Karpas-422 (cell line): ENCODE results near the gene DPP4. TPM values are rescaled to one million over a fixed set of nuclear protein-coding genes. Genes with fewer than 3 reads are reported as not detected.

Experiments
- DNase-seq: peaks from one replicate; pipeline ENCODE4 v3.0.0-alpha.2; 2015
- H2AFZ ChIP-seq: fragments of 200-600 bp; sonication (generic); 2 replicates; pipeline ENCODE4 v1.6.1; 2014; ENCODE audit warnings: antibody characterized with exemption, low read length, mixed read lengths
- H3K27ac ChIP-seq: fragments of 200-600 bp; sonication (generic); 2 replicates; pipeline ENCODE4 v1.5.1; 2014; ENCODE audit warnings: mild to moderate bottlenecking, low read length, moderate library complexity
- H3K27me3 ChIP-seq: fragments of 200-600 bp; sonication (generic); 2 replicates; pipeline ENCODE4 v1.6.1; 2014; ENCODE audit warnings: low read length, mixed read lengths
- H3K36me3 ChIP-seq: fragments of 200-600 bp; sonication (generic); 2 replicates; pipeline ENCODE4 v1.6.1; 2014; ENCODE audit warnings: low read length, mixed read lengths; ENCODE audit not compliant: insufficient read depth
- H3K4me1 ChIP-seq: fragments of 200-600 bp; sonication (generic); 2 replicates; pipeline ENCODE4 v1.6.1; 2014; ENCODE audit warnings: mild to moderate bottlenecking, low read length, mixed read lengths
- H3K4me2 ChIP-seq: fragments of 200-600 bp; sonication (generic); 2 replicates; pipeline ENCODE4 v1.6.1; 2014; ENCODE audit warnings: low read length, low read depth, mild to moderate bottlenecking; ENCODE audit not compliant: poor library complexity, severe bottlenecking
- H3K4me3 ChIP-seq: fragments of 200-600 bp; sonication (generic); 2 replicates; pipeline ENCODE4 v1.5.1; 2014; ENCODE audit warnings: mild to moderate bottlenecking, antibody characterized with exemption, low read length, mixed read lengths
- H3K79me2 ChIP-seq: fragments of 200-600 bp; sonication (generic); 2 replicates; pipeline ENCODE4 v1.6.1; 2014; ENCODE audit warnings: mild to moderate bottlenecking, low read length, mixed read lengths
- H3K9ac ChIP-seq: fragments of 200-600 bp; sonication (generic); 2 replicates; pipeline ENCODE4 v1.6.0; 2014; ENCODE audit warnings: low read length
- H3K9me2 ChIP-seq: fragments of 200-600 bp; sonication (generic), shearing (Covaris generic); replicated peaks from 2 replicates; pipeline ENCODE4 v1.6.0; 2014; ENCODE audit warnings: mild to moderate bottlenecking, low read length, moderate library complexity; ENCODE audit not compliant: insufficient read depth
- H3K9me3 ChIP-seq: fragments of 300-700, 200-600 bp; sonication (generic); 2 replicates; pipeline ENCODE4 v1.6.1; 2014; ENCODE audit warnings: low read length, mixed read lengths
- H4K20me1 ChIP-seq: fragments of 200-600 bp; sonication (generic); 2 replicates; pipeline ENCODE4 v1.6.1; 2014; ENCODE audit warnings: mild to moderate bottlenecking, antibody characterized with exemption, low read length, low read depth; ENCODE audit not compliant: insufficient read depth
- total RNA-seq: library from RNA; depleted of rRNA; stranded (reverse); fragments of >200 nt; shearing (Covaris generic); gene quantifications from 2 replicates; pipeline ENCODE4 v1.2.3, GENCODE V29; 2014; ENCODE audit warnings: low replicate concordance

The DPP4 gene
- total RNA-seq, 1 experiment from 2014 or later: not detected

GRCh38 chr2:162028511-162028910 lies 45.5 kb downstream of the DPP4 start:
- no peak overlapping the region for H3K9ac ChIP-seq
- H3K9me2 ChIP-seq: no peaks in the 10 kb centered on the region
- no peaks in the 10 kb centered on the region for H3K4me1 ChIP-seq
- DNase-seq: no peak
- H3K36me3 ChIP-seq: no peaks in the 10 kb centered on the region
- H4K20me1 ChIP-seq: no peaks in the 10 kb centered on the region
- no peak overlapping the region for H3K4me2 ChIP-seq
- H3K9me3 ChIP-seq: no peaks in the 10 kb centered on the region
- H3K27me3 ChIP-seq: no peaks in the 10 kb centered on the region
- no peaks in the 10 kb centered on the region for H3K79me2 ChIP-seq
- no peak overlapping the region for H2AFZ ChIP-seq
- no peak overlapping the region for H3K27ac ChIP-seq
- no peak overlapping the region for H3K4me3 ChIP-seq

- no peak for DNase-seq
- no peak overlapping the region for H3K4me2 ChIP-seq
- no peaks in the 10 kb centered on the region for H3K4me1 ChIP-seq
- H3K9me3 ChIP-seq: no peaks in the 10 kb centered on the region
- no peak overlapping the region for H3K9ac ChIP-seq
- no peaks in the 10 kb centered on the region for H3K36me3 ChIP-seq
- H4K20me1 ChIP-seq: no peaks in the 10 kb centered on the region
- H3K27ac ChIP-seq: no peak overlapping the region
- H3K79me2 ChIP-seq: no peaks in the 10 kb centered on the region
- H3K27me3 ChIP-seq: no peaks in the 10 kb centered on the region
- H2AFZ ChIP-seq: no peak overlapping the region
- no peak overlapping the region for H3K4me3 ChIP-seq
- no peaks in the 10 kb centered on the region for H3K9me2 ChIP-seq
Observed at GRCh38 chr2:162025121-162025911, 48.7 kb downstream of the DPP4 start.

GRCh38 chr2:162022290-162022945 lies 51.6 kb downstream of the DPP4 start:
- no peak overlapping the region for H3K27ac ChIP-seq
- H3K9me2 ChIP-seq: no peaks in the 10 kb centered on the region
- no peak overlapping the region for H3K9ac ChIP-seq
- DNase-seq: no peak
- H3K36me3 ChIP-seq: no peaks in the 10 kb centered on the region
- no peaks in the 10 kb centered on the region for H3K27me3 ChIP-seq
- no peaks in the 10 kb centered on the region for H3K79me2 ChIP-seq
- H3K4me3 ChIP-seq: no peak overlapping the region
- H2AFZ ChIP-seq: no peak overlapping the region
- no peaks in the 10 kb centered on the region for H4K20me1 ChIP-seq
- H3K4me1 ChIP-seq: no peaks in the 10 kb centered on the region
- no peak overlapping the region for H3K4me2 ChIP-seq
- no peaks in the 10 kb centered on the region for H3K9me3 ChIP-seq

GRCh38 chr2:162021516-162022058 lies 52.4 kb downstream of the DPP4 start:
- Histone ChIP-seq H4K20me1 (no peaks in the 10 kb centered on the region), H2AFZ (no peak overlapping the region), H3K27me3 (no peaks in the 10 kb centered on the region), H3K79me2 (no peaks in the 10 kb centered on the region), H3K4me1 (no peaks in the 10 kb centered on the region), H3K27ac (no peak overlapping the region), H3K9me3 (no peaks in the 10 kb centered on the region), H3K9ac (no peak overlapping the region), H3K4me2 (no peak overlapping the region), H3K4me3 (no peak overlapping the region), H3K9me2 (no peaks in the 10 kb centered on the region), H3K36me3 (no peaks in the 10 kb centered on the region)
- no peak for DNase-seq

- no peak overlapping the region for H3K9ac ChIP-seq
- H3K4me1 ChIP-seq: no peaks in the 10 kb centered on the region
- H3K9me2 ChIP-seq: no peaks in the 10 kb centered on the region
- no peaks in the 10 kb centered on the region for H3K27me3 ChIP-seq
- no peaks in the 10 kb centered on the region for H4K20me1 ChIP-seq
- H3K4me3 ChIP-seq: no peak overlapping the region
- H3K4me2 ChIP-seq: no peak overlapping the region
- H3K27ac ChIP-seq: no peak overlapping the region
- no peaks in the 10 kb centered on the region for H3K9me3 ChIP-seq
- H3K36me3 ChIP-seq: no peaks in the 10 kb centered on the region
- H2AFZ ChIP-seq: no peak overlapping the region
- DNase-seq: no peak
- H3K79me2 ChIP-seq: no peaks in the 10 kb centered on the region
Observed at GRCh38 chr2:162018530-162018929, 55.5 kb downstream of the DPP4 start.

- Histone ChIP-seq H3K79me2 (no peaks in the 10 kb centered on the region), H4K20me1 (no peaks in the 10 kb centered on the region), H2AFZ (no peak overlapping the region), H3K4me3 (no peak overlapping the region), H3K9ac (no peak overlapping the region), H3K4me2 (no peak overlapping the region), H3K27me3 (no peaks in the 10 kb centered on the region), H3K36me3 (no peaks in the 10 kb centered on the region), H3K4me1 (no peaks in the 10 kb centered on the region), H3K9me2 (no peaks in the 10 kb centered on the region), H3K9me3 (no peaks in the 10 kb centered on the region), H3K27ac (no peak overlapping the region)
- DNase-seq: no peak
Observed at GRCh38 chr2:162017233-162017632, 56.8 kb downstream of the DPP4 start.

GRCh38 chr2:162016080-162016479 lies 57.9 kb downstream of the DPP4 start:
- no peak overlapping the region for H2AFZ ChIP-seq
- no peak overlapping the region for H3K27ac ChIP-seq
- H3K36me3 ChIP-seq: no peaks in the 10 kb centered on the region
- DNase-seq: no peak
- no peaks in the 10 kb centered on the region for H3K4me1 ChIP-seq
- H3K9me3 ChIP-seq: no peaks in the 10 kb centered on the region
- H3K9me2 ChIP-seq: no peaks in the 10 kb centered on the region
- H3K9ac ChIP-seq: no peak overlapping the region
- no peaks in the 10 kb centered on the region for H3K27me3 ChIP-seq
- H3K79me2 ChIP-seq: no peaks in the 10 kb centered on the region
- no peak overlapping the region for H3K4me2 ChIP-seq
- no peak overlapping the region for H3K4me3 ChIP-seq
- no peaks in the 10 kb centered on the region for H4K20me1 ChIP-seq

GRCh38 chr2:162014751-162015150 lies 59.3 kb downstream of the DPP4 start:
- Histone ChIP-seq H3K9me2 (no peaks in the 10 kb centered on the region), H3K36me3 (no peaks in the 10 kb centered on the region), H3K9ac (no peak overlapping the region), H4K20me1 (no peaks in the 10 kb centered on the region), H3K4me2 (no peak overlapping the region), H3K9me3 (no peaks in the 10 kb centered on the region), H3K27ac (no peak overlapping the region), H3K4me1 (no peaks in the 10 kb centered on the region), H3K27me3 (no peaks in the 10 kb centered on the region), H3K4me3 (no peak overlapping the region), H2AFZ (no peak overlapping the region), H3K79me2 (no peaks in the 10 kb centered on the region)
- no peak for DNase-seq
